CMK (cell line): ENCODE results near the gene HIP1.
"Not testable (repeated sequence)": the region's sequence is repeated elsewhere in the genome, so short reads cannot be mapped to it uniquely, and the experiment has no call there.

Experiments used
- DNase-seq: peaks from one replicate; pipeline ENCODE4 v3.0.0-alpha.2; 2010; ENCODE audit warnings: low read depth

HIP1 gene

GRCh38 chr7:75739796-75740672 is 1.3 kb upstream of the HIP1 start:
- DNase-seq: no peak

- peak; percentile 94 for DNase-seq
These were observed 444 bp upstream of the HIP1 start for GRCh38 chr7:75738975-75739795.

- DNase-seq: no peak
These were observed 711 bp downstream of the HIP1 start for GRCh38 chr7:75737856-75738603.

- DNase-seq: no peak
These were observed 3.0 kb downstream of the HIP1 start for GRCh38 chr7:75735581-75736350.

- no peak for DNase-seq
These were observed 3.9 kb downstream of the HIP1 start for GRCh38 chr7:75734586-75735458.

GRCh38 chr7:75732764-75733630 is 5.7 kb downstream of the HIP1 start:
- no peak for DNase-seq

- no peak for DNase-seq
These were observed 6.7 kb downstream of the HIP1 start for GRCh38 chr7:75732016-75732521.

GRCh38 chr7:75729851-75730274 is 8.9 kb downstream of the HIP1 start:
- DNase-seq: no peak

- DNase-seq: no peak
These were observed 10.7 kb downstream of the HIP1 start for GRCh38 chr7:75727881-75728593.

- not testable (repeated sequence) for DNase-seq
These were observed 11.4 kb downstream of the HIP1 start for GRCh38 chr7:75727351-75727750.

GRCh38 chr7:75725306-75725705 is 13.4 kb downstream of the HIP1 start:
- no peak for DNase-seq

- no peak for DNase-seq
These were observed 15.3 kb downstream of the HIP1 start for GRCh38 chr7:75723444-75723843.

- DNase-seq: no peak
These were observed 16.4 kb downstream of the HIP1 start for GRCh38 chr7:75722373-75722772.

- not testable (repeated sequence) for DNase-seq
These were observed 16.8 kb downstream of the HIP1 start for GRCh38 chr7:75721922-75722321.

- DNase-seq: no peak
These were observed 17.3 kb downstream of the HIP1 start for GRCh38 chr7:75721426-75721825.

GRCh38 chr7:75719626-75720025 is 19.1 kb downstream of the HIP1 start:
- no peak for DNase-seq

- DNase-seq: no peak
These were observed 20.2 kb downstream of the HIP1 start for GRCh38 chr7:75718390-75719031.

- DNase-seq: not testable (repeated sequence)
These were observed 21.0 kb downstream of the HIP1 start for GRCh38 chr7:75717746-75718145.
